ENCODE measurements around the gene PVALEF. TPM values are rescaled to one million over a fixed set of nuclear protein-coding genes. Genes with fewer than 3 reads are reported as not detected.
A peak's percentile ranks its signal among the peaks of the same experiment; 100 is the strongest.

PVALEF gene
- total RNA-seq, 1 experiment from 2014 or later, result not detected

- no peak for DNase-seq (ENCODE audit: low spot score)
Observed at GRCh38 chr17:81197409-81197795, 32.1 kb downstream of the PVALEF start.

- no peak for DNase-seq (ENCODE audit: low spot score)
Observed at GRCh38 chr17:81197831-81198490, 32.7 kb downstream of the PVALEF start.

GRCh38 chr17:81198826-81199481 lies 33.6 kb downstream of the PVALEF start:
- no peak for DNase-seq (ENCODE audit: low spot score)

GRCh38 chr17:81199482-81199830 lies 34.1 kb downstream of the PVALEF start:
- no peak for DNase-seq (ENCODE audit: low spot score)

- DNase-seq (ENCODE audit: low spot score), result no peak
Observed at GRCh38 chr17:81200201-81200600, 34.9 kb downstream of the PVALEF start.

- peak; percentile 72 for DNase-seq (ENCODE audit: low spot score)
Observed at GRCh38 chr17:81200695-81201580, 35.6 kb downstream of the PVALEF start.

GRCh38 chr17:81202318-81202717 lies 37.0 kb downstream of the PVALEF start:
- no peak for DNase-seq (ENCODE audit: low spot score)

- no peak for DNase-seq (ENCODE audit: low spot score)
Observed at GRCh38 chr17:81203136-81203535, 37.8 kb downstream of the PVALEF start.

- no peak for DNase-seq (ENCODE audit: low spot score)
Observed at GRCh38 chr17:81204578-81204977, 39.3 kb downstream of the PVALEF start.

- no peak for DNase-seq (ENCODE audit: low spot score)
Observed at GRCh38 chr17:81206166-81206565, 40.9 kb downstream of the PVALEF start.

- DNase-seq (ENCODE audit: low spot score), result no peak
Observed at GRCh38 chr17:81206657-81207056, 41.4 kb downstream of the PVALEF start.

GRCh38 chr17:81207610-81208581 lies 42.6 kb downstream of the PVALEF start:
- no peak for DNase-seq (ENCODE audit: low spot score)

- no peak for DNase-seq (ENCODE audit: low spot score)
Observed at GRCh38 chr17:81208651-81209050, 43.3 kb downstream of the PVALEF start.

GRCh38 chr17:81209141-81209540 lies 43.8 kb downstream of the PVALEF start:
- DNase-seq (ENCODE audit: low spot score), result no peak

GRCh38 chr17:81210466-81210865 lies 45.2 kb downstream of the PVALEF start:
- DNase-seq (ENCODE audit: low spot score), result no peak

GRCh38 chr17:81210868-81211267 lies 45.6 kb downstream of the PVALEF start:
- no peak for DNase-seq (ENCODE audit: low spot score)

GRCh38 chr17:81212365-81212764 lies 47.1 kb downstream of the PVALEF start:
- no peak for DNase-seq (ENCODE audit: low spot score)

GRCh38 chr17:81213978-81214377 lies 48.7 kb downstream of the PVALEF start:
- no peak for DNase-seq (ENCODE audit: low spot score)

GRCh38 chr17:81217491-81217890 lies 52.2 kb downstream of the PVALEF start:
- no peak for DNase-seq (ENCODE audit: low spot score)

GRCh38 chr17:81218459-81218858 lies 53.2 kb downstream of the PVALEF start:
- DNase-seq (ENCODE audit: low spot score), result no peak

- no peak for DNase-seq (ENCODE audit: low spot score)
Observed at GRCh38 chr17:81218991-81219390, 53.7 kb downstream of the PVALEF start.
